WTC11 (cell line): ENCODE results near the gene RAI14. TPM values are rescaled to one million over a fixed set of nuclear protein-coding genes. Genes with fewer than 3 reads are reported as not detected.

ENCODE experiments used
- ATAC-seq: fragments of 200-7000 bp; cut with Tn5 transposase; 2 replicates; pipeline ENCODE4 v1.10.0; 2021; ENCODE audit warnings: mild to moderate bottlenecking, moderate library complexity
- CTCF ChIA-PET: fragments of 300-600 bp; sonication (Branson Sonifier 250); formaldehyde crosslinking; loops from one replicate; lab custom pipeline; 2021; ENCODE audit warnings: antibody characterized with exemption; lab: Charles Lee
- POLR2A ChIA-PET: fragments of 350-600 bp; sonication (Branson Sonifier 250); formaldehyde crosslinking; loops from one replicate; lab custom pipeline; 2021; ENCODE audit warnings: antibody characterized with exemption; lab: Charles Lee
- DNase-seq: peaks from one replicate; pipeline ENCODE4 v3.0.0; 2021; ENCODE audit warnings: low spot score
- H3K27ac Mint-ChIP-seq: 2 replicates; pipeline ENCODE4 v1.8.0; 2021; ENCODE audit warnings: mixed read lengths
- H3K27me3 Mint-ChIP-seq: 2 replicates; pipeline ENCODE4 v1.8.0; 2021; ENCODE audit warnings: low read depth, mild to moderate bottlenecking, moderate library complexity, mixed read lengths
- H3K36me3 Mint-ChIP-seq: 2 replicates; pipeline ENCODE4 v1.8.0; 2021; ENCODE audit warnings: mixed read lengths
- H3K4me1 Mint-ChIP-seq: 2 replicates; pipeline ENCODE4 v1.8.0; 2022; ENCODE audit warnings: mixed read lengths
- H3K4me3 Mint-ChIP-seq: 2 replicates; pipeline ENCODE4 v1.8.0; 2021; ENCODE audit warnings: mild to moderate bottlenecking, moderate library complexity, mixed read lengths
- H3K9me3 Mint-ChIP-seq: 2 replicates; pipeline ENCODE4 v1.8.0; 2021; ENCODE audit warnings: mixed read lengths
- CREB1 ChIP-seq: sonication (generic); formaldehyde crosslinking; IDR thresholded peaks from 2 replicates; pipeline ENCODE4 v1.8.0; 2023; ENCODE audit warnings: mild to moderate bottlenecking, missing genetic modification reagents
- ELF4 ChIP-seq: sonication (generic); formaldehyde crosslinking; IDR thresholded peaks from 2 replicates; pipeline ENCODE4 v1.8.1; 2022; ENCODE audit warnings: low read depth, mild to moderate bottlenecking, moderate library complexity, missing genetic modification reagents
- ESRRA ChIP-seq: sonication (generic); formaldehyde crosslinking; IDR thresholded peaks from 2 replicates; pipeline ENCODE4 v1.8.1; 2022; ENCODE audit warnings: mild to moderate bottlenecking, missing genetic modification reagents, borderline replicate concordance
- GABPB1 ChIP-seq: sonication (generic); formaldehyde crosslinking; IDR thresholded peaks from 2 replicates; pipeline ENCODE4 v1.8.1; 2023; ENCODE audit warnings: mild to moderate bottlenecking, missing genetic modification reagents
- NR1H2 ChIP-seq: sonication (generic); formaldehyde crosslinking; IDR thresholded peaks from 2 replicates; pipeline ENCODE4 v1.9.0; 2021; ENCODE audit warnings: mild to moderate bottlenecking, moderate library complexity, missing genetic modification reagents
- NR3C1 ChIP-seq: sonication (generic); formaldehyde crosslinking; conservative IDR thresholded peaks from 2 replicates; pipeline ENCODE4 v1.8.1; 2023; ENCODE audit warnings: low read depth, mild to moderate bottlenecking, missing genetic modification reagents
- PRRX2 ChIP-seq: fragments of 250-450 bp; sonication (Bioruptor Pico); IDR thresholded peaks from 2 replicates; pipeline ENCODE4 v1.8.0; 2021; ENCODE audit warnings: mild to moderate bottlenecking
- ZNF219 ChIP-seq: sonication (generic); formaldehyde crosslinking; IDR thresholded peaks from 2 replicates; pipeline ENCODE4 v1.8.0; 2023; ENCODE audit warnings: missing genetic modification reagents, mild to moderate bottlenecking, borderline replicate concordance
- ZNF317 ChIP-seq: sonication (generic); formaldehyde crosslinking; IDR thresholded peaks from 2 replicates; pipeline ENCODE4 v1.8.1; 2023; ENCODE audit warnings: low read depth, mild to moderate bottlenecking, moderate library complexity, missing genetic modification reagents, borderline replicate concordance
- ZNF396 ChIP-seq: fragments of 250-450 bp; sonication (Bioruptor Pico); IDR thresholded peaks from 2 replicates; pipeline ENCODE4 v1.8.0; 2021; ENCODE audit warnings: mild to moderate bottlenecking, moderate library complexity, borderline replicate concordance
- total RNA-seq: library from RNA; stranded (reverse); gene quantifications from 3 replicates; pipeline ENCODE4 v1.2.3, GENCODE V29; 2021
- TF ChIP-seq, protein P1 (sequence below): sonication (generic); formaldehyde crosslinking; conservative IDR thresholded peaks from 2 replicates; pipeline ENCODE4 v1.8.1; 2023; ENCODE audit warnings: mild to moderate bottlenecking, low read depth, missing genetic modification reagents, moderate library complexity
- TF ChIP-seq, protein P2 (sequence below): sonication (generic); formaldehyde crosslinking; IDR thresholded peaks from 2 replicates; pipeline ENCODE4 v1.8.1; 2022; ENCODE audit warnings: mild to moderate bottlenecking, missing genetic modification reagents, moderate library complexity, borderline replicate concordance
- TF ChIP-seq, protein P3 (sequence below): sonication (generic); formaldehyde crosslinking; IDR thresholded peaks from 2 replicates; pipeline ENCODE4 v1.8.0; 2022; ENCODE audit warnings: missing genetic modification reagents
- TF ChIP-seq, protein P4 (sequence below): fragments of 250-450 bp; sonication (Bioruptor Pico); IDR thresholded peaks from 2 replicates; pipeline ENCODE4 v2.1.2; 2022; ENCODE audit warnings: mild to moderate bottlenecking, moderate library complexity

RAI14 gene
- total RNA-seq, 1 experiment from 2014 or later, result 185 TPM

DNA sequence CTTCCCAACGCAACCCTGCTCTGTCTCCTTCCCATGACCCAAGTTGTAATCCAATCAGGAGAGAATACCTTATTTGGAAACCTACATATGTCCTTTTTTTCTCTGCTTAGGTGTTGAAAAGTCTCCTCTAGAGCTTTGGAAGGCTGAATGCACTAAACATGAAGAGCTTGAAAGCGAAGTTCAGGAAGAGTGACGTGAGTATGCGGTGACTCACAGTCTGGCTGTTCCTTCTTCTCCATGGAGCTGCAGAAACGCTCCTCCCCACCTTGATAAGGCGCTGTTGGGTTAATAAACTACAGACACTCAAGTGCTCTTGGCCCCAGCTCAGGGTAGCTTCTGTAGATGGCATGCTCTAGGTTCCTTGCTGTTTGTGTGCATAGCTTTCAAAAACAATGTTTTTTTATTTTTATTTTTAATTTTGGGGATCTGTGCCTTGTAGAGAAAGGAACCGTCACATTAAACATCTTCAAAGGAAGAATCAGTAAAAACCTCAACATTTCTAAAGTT, 30.7 kb downstream of the RAI14 start (continued):
- no peak for TF ChIP-seq ZNF396 (CRISPR knock-in tag)

DNA sequence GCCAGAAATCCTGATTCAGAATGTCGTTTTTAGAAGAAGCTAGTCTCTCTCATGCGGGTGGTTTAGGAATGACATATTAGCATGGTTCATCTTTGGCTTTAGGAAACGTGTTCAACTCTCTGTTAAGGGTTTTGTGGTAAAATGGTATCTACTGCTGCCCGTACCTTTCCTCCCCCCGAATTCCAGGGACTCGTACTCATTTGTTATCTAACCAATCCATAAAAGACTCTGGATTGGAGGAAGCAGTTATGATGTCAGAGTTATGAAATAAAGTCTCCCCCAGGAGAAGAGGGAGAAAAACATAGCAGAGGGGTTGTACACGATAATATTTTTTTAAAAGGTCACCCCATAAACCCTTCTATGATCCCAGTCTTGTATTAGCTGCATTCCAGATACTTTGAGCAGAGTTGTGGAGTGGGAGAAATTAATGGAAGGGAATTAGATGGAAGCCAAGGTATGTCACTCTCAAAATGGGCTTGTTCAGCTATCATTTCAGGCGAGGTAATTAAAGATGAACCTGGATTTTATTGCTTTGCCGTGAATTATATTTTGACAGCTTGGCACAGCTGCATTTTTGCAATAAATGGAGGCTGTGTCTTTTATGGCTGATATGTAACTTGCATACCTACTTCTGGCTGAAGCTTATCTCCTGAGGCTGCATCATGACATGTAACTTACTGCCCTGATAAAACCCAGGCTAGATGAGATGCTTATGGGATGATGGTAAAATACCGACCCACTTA, 31.3 kb downstream of the RAI14 start:
- TF ChIP-seq, protein P1, sequence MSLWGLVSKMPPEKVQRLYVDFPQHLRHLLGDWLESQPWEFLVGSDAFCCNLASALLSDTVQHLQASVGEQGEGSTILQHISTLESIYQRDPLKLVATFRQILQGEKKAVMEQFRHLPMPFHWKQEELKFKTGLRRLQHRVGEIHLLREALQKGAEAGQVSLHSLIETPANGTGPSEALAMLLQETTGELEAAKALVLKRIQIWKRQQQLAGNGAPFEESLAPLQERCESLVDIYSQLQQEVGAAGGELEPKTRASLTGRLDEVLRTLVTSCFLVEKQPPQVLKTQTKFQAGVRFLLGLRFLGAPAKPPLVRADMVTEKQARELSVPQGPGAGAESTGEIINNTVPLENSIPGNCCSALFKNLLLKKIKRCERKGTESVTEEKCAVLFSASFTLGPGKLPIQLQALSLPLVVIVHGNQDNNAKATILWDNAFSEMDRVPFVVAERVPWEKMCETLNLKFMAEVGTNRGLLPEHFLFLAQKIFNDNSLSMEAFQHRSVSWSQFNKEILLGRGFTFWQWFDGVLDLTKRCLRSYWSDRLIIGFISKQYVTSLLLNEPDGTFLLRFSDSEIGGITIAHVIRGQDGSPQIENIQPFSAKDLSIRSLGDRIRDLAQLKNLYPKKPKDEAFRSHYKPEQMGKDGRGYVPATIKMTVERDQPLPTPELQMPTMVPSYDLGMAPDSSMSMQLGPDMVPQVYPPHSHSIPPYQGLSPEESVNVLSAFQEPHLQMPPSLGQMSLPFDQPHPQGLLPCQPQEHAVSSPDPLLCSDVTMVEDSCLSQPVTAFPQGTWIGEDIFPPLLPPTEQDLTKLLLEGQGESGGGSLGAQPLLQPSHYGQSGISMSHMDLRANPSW, result no peak
- DNase-seq (no peak), ATAC-seq (no peak)
- ChIA-PET CTCF (interaction anchor here (0.9 to 2.5 kb wide), 3 partner anchors 30 to 164 kb away, joined by 3 to 13 read pairs (median 4); no protein-coding TSS in a partner anchor), POLR2A (no interaction called here)
- peak overlapping the region; percentile 85 for H3K27ac Mint-ChIP-seq
- H3K4me1 Mint-ChIP-seq, result peaks cover 79% of the 10 kb centered on the region
- no peaks in the 10 kb centered on the region for H3K27me3 Mint-ChIP-seq
- peaks cover 49% of the 10 kb centered on the region for H3K36me3 Mint-ChIP-seq
- no peaks in the 10 kb centered on the region for H3K9me3 Mint-ChIP-seq
- H3K4me3 Mint-ChIP-seq, result no peak overlapping the region

DNA sequence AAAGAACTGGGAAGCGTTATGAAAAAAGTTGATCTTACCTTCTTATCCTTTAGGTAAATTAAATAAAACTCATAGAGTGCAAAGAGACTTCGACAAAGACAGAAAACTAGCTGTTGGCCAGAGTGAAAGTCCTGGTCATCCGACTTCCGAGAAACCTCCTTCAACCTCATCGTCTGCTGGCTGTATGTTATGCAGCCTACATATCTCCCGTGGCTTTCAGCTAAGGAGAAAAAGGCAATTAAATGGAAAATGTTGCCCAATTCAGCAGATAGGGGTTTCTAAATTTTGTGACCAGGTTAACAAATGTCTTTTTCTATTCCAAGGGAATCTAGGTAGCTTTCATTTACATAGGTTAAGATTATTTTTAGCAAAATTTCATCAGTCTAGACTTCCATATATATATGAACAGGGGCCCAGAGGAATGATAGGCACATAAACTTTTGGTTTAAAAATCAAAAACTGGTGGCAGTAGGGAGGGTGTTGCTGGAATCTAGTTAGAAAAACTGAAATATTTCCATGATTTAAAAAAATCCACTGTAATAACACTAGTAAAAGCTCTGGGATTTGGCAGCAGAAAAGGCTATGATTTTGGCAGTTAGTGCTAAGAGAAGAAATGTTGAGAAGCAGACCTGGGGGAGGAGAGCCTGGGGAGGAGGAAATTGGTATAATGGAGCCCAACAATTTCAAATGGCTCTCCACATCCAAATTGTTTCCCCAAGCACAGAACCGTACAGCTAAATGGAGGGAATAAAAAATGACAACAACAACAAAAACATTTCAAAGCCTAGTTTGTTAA, 32.1 kb downstream of the RAI14 start:
- no peak for ATAC-seq
- peaks cover 79% of the 10 kb centered on the region for H3K4me1 Mint-ChIP-seq
- TF ChIP-seq, protein P2, sequence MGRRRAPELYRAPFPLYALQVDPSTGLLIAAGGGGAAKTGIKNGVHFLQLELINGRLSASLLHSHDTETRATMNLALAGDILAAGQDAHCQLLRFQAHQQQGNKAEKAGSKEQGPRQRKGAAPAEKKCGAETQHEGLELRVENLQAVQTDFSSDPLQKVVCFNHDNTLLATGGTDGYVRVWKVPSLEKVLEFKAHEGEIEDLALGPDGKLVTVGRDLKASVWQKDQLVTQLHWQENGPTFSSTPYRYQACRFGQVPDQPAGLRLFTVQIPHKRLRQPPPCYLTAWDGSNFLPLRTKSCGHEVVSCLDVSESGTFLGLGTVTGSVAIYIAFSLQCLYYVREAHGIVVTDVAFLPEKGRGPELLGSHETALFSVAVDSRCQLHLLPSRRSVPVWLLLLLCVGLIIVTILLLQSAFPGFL (CRISPR knock-in tag), result no peak
- no peak for TF ChIP-seq ELF4 (CRISPR knock-in tag)
- no peak for TF ChIP-seq PRRX2 (CRISPR knock-in tag)
- TF ChIP-seq GABPB1 (CRISPR knock-in tag), result no peak
- TF ChIP-seq CREB1 (CRISPR knock-in tag), result no peak
- TF ChIP-seq, protein P3, sequence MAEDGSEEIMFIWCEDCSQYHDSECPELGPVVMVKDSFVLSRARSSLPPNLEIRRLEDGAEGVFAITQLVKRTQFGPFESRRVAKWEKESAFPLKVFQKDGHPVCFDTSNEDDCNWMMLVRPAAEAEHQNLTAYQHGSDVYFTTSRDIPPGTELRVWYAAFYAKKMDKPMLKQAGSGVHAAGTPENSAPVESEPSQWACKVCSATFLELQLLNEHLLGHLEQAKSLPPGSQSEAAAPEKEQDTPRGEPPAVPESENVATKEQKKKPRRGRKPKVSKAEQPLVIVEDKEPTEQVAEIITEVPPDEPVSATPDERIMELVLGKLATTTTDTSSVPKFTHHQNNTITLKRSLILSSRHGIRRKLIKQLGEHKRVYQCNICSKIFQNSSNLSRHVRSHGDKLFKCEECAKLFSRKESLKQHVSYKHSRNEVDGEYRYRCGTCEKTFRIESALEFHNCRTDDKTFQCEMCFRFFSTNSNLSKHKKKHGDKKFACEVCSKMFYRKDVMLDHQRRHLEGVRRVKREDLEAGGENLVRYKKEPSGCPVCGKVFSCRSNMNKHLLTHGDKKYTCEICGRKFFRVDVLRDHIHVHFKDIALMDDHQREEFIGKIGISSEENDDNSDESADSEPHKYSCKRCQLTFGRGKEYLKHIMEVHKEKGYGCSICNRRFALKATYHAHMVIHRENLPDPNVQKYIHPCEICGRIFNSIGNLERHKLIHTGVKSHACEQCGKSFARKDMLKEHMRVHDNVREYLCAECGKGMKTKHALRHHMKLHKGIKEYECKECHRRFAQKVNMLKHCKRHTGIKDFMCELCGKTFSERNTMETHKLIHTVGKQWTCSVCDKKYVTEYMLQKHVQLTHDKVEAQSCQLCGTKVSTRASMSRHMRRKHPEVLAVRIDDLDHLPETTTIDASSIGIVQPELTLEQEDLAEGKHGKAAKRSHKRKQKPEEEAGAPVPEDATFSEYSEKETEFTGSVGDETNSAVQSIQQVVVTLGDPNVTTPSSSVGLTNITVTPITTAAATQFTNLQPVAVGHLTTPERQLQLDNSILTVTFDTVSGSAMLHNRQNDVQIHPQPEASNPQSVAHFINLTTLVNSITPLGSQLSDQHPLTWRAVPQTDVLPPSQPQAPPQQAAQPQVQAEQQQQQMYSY (CRISPR knock-in tag), result no peak
- TF ChIP-seq, protein P4, sequence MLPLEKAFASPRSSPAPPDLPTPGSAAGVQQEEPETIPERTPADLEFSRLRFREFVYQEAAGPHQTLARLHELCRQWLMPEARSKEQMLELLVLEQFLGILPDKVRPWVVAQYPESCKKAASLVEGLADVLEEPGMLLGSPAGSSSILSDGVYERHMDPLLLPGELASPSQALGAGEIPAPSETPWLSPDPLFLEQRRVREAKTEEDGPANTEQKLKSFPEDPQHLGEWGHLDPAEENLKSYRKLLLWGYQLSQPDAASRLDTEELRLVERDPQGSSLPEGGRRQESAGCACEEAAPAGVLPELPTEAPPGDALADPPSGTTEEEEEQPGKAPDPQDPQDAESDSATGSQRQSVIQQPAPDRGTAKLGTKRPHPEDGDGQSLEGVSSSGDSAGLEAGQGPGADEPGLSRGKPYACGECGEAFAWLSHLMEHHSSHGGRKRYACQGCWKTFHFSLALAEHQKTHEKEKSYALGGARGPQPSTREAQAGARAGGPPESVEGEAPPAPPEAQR, result no peak
- no peak for TF ChIP-seq ZNF317 (CRISPR knock-in tag)
- no peak for TF ChIP-seq NR1H2 (CRISPR knock-in tag)
- no peak for TF ChIP-seq ZNF219 (CRISPR knock-in tag)
- TF ChIP-seq ESRRA (CRISPR knock-in tag), result no peak
- no peak for TF ChIP-seq NR3C1 (CRISPR knock-in tag)
- TF ChIP-seq, all 79 proteins: peak for 0
- no peak for DNase-seq
- no peak overlapping the region for H3K4me3 Mint-ChIP-seq
- H3K27me3 Mint-ChIP-seq, result no peaks in the 10 kb centered on the region
- ChIA-PET POLR2A (no interaction called here), CTCF (no interaction called here)
- H3K9me3 Mint-ChIP-seq, result no peaks in the 10 kb centered on the region
- H3K36me3 Mint-ChIP-seq, result peaks cover 49% of the 10 kb centered on the region
- peak overlapping the region; percentile 85 for H3K27ac Mint-ChIP-seq
